ENCODE results near the gene DGKH.

- TF ChIP-seq, protein P1, sequence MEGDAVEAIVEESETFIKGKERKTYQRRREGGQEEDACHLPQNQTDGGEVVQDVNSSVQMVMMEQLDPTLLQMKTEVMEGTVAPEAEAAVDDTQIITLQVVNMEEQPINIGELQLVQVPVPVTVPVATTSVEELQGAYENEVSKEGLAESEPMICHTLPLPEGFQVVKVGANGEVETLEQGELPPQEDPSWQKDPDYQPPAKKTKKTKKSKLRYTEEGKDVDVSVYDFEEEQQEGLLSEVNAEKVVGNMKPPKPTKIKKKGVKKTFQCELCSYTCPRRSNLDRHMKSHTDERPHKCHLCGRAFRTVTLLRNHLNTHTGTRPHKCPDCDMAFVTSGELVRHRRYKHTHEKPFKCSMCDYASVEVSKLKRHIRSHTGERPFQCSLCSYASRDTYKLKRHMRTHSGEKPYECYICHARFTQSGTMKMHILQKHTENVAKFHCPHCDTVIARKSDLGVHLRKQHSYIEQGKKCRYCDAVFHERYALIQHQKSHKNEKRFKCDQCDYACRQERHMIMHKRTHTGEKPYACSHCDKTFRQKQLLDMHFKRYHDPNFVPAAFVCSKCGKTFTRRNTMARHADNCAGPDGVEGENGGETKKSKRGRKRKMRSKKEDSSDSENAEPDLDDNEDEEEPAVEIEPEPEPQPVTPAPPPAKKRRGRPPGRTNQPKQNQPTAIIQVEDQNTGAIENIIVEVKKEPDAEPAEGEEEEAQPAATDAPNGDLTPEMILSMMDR (IDR thresholded peaks at IDR 0.05) = no peak
- no peak for TF ChIP-seq POLR2A (IDR thresholded peaks at IDR 0.05)
These were observed 184.2 kb downstream of the DGKH start for GRCh38 chr13:42232671-42233070.

Measured in breast epithelium (tissue), 3 donors.